T-helper 1 cell treated with Interleukin-12 subunit alpha and Interleukin-12 subunit beta and Interleukin-4 antibody, amounts not matched to agents 30 ng/mL and 1 ng/mL, for 36 hours (primary cell): ENCODE measurements around the gene MAP4K2. TPM values are rescaled to one million over a fixed set of nuclear protein-coding genes. Genes with fewer than 3 reads are reported as not detected.

ENCODE experiments used
- intact Hi-C: fragments of 100-400 bp; cut with micrococcal nuclease; formaldehyde crosslinking; loops from one replicate; pipeline ENCODE4 v1.15.1; 2024
- total RNA-seq: library from RNA; stranded (reverse); gene quantifications from 2 replicates; pipeline ENCODE4 v1.2.3, GENCODE V29; 2022

The MAP4K2 gene
- total RNA-seq, 1 donor from 2014 or later: 80.7 TPM

DNA sequence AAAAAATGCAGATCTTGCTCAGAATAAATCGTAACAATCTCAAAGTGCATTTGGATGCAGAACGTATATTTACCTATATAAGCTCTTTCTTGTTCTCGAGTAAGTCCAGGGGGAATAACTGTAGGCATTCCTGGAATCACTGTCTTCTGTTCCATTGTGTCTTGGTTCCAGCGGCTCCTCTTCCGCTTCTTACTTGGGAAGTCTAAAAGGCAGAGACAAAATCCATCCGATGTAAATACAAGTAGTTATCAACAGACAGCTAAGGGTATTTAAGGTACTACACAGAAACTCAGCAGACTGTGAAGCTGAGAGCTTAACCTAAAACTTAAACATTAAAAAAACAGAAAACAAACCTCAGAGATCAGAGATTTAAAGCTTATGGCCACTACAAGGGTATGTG is 26.6 kb downstream of the MAP4K2 start:
- intact Hi-C loops: loop anchor here (2.0 kb wide), 1 partner anchor 14 kb away; no protein-coding TSS in a partner anchor

DNA sequence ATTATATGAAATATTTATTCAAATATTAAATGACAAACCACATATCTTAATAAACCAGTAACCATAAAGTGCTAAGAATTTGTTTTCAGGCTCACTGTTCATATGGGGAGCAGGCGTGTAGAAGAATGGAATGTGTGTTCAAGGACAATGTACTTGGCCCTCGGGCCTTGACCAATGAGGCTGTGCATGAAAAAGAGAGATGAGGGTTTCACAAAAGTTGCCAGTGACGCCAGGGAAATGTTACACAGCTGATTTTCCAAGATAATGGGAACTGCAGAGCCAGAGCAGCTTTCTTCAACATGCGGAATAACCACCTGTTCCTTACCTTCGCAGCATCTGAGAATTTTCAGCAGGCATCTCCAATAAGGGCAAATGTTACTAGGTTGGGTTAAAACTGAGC is 28.9 kb downstream of the MAP4K2 start:
- intact Hi-C loops: no loop called here

DNA sequence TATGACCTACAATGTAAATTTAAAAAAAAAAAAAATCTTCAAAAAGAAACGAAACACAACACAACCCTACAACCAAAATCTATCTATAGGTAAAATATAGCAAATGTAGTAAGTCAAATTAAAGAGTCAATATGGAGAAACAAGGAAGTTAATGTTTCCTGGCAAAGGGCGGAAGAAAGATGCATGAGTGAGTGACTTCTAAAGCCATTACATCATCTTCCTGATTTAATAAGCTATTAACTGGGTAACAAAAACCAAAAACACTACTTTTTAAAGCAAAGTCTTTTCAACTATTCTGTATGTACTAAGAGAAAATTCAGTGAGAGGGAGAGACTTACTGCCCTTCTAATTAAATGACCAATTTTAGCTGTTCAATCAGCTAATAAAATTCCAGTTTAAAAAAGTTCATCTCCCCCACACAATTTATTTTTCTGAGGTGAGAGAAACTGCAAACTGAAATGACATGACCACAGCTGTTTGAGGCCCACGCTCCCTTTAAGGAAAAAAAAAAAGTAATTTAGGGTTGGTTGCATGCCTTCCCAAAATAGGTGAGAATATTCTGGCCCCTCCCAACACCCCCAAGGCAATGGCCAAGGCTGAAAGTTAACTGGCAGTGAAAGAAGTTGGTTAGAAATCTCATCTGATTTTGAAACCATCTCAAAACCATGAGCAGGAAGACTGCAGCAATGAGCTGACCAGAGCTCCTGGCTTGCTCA is 30.6 kb downstream of the MAP4K2 start:
- intact Hi-C loops: no loop called here

DNA sequence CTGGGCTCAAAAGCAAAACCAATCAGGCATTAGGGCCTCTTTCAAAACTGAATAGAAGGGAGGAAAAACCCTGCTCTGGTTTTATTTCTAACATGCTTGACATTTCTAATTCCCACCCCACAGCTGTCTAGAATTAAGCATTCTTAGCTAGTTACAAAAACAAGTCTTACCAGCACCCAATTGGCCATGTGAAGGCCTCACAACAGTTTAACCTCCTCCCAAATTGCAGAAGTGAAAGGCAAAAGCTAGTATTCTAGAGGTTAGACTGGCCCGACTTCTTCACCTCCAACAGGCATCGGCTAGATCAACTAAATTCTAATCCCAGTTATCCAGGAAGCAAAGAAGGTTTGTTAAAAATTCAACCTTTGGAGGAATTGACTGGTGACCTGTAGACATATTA is 31.2 kb downstream of the MAP4K2 start:
- intact Hi-C loops: no loop called here

DNA sequence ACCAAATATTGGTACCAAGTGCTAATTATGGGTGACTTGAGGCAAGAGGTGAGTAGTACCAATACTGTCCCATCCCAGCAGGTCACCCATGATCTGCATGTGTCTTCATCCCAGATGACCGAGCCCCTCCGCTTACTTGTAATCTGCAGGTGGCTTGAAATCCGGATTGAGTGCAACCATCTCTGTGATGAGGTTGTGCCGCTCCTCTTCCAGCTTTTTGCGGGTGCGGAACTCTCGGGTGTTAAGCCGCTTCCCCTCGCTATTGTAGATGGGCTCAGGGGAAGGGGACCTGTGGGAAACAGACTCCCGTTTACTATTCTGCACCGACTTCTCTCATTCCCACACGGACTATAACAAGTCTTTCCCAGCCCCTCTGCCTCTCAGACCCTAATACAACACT is 32.9 kb downstream of the MAP4K2 start:
- intact Hi-C loops: no loop called here

DNA sequence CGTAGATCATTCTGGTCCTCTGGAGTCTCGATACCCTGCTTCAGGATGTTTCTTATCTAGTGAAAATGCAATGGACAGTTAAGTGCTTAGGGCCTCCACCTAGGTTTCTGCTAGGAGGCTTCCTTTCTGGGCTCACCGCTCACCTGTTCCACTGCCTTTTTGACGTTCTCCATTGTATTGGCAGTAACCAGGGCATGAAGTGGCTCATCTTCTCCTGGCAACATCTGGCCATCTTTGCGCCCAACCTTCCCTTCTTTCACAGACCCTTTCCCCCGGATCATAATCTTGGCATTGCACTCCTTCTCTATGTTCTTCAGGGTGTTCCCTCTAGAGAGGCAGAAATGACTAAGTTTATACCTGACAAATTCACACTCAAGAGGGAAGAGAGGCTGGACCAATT is 33.7 kb downstream of the MAP4K2 start:
- intact Hi-C loops: loop anchor here (2.0 kb wide), 1 partner anchor 80 kb away; no protein-coding TSS in a partner anchor

DNA sequence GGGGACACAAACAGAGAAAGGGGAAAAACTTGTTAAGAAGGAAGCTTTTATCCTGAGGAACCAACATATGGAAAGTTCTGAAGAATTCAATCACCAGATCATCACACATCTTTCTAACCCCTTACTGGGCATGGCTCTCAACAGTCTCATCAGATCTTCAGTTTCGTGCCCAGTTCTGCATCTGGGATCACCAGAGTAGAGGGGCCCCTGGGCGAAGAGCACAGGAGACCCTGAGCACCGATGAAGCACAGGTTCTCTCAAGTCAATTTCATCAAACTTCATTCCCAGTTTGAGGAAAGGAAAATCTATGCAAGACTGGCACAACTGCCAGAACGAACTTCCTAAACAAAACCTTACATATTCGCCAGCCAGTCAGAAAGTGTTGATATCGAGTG is 34.7 kb downstream of the MAP4K2 start:
- intact Hi-C loops: loop anchor here (2.0 kb wide), 1 partner anchor 79 kb away; no protein-coding TSS in a partner anchor

DNA sequence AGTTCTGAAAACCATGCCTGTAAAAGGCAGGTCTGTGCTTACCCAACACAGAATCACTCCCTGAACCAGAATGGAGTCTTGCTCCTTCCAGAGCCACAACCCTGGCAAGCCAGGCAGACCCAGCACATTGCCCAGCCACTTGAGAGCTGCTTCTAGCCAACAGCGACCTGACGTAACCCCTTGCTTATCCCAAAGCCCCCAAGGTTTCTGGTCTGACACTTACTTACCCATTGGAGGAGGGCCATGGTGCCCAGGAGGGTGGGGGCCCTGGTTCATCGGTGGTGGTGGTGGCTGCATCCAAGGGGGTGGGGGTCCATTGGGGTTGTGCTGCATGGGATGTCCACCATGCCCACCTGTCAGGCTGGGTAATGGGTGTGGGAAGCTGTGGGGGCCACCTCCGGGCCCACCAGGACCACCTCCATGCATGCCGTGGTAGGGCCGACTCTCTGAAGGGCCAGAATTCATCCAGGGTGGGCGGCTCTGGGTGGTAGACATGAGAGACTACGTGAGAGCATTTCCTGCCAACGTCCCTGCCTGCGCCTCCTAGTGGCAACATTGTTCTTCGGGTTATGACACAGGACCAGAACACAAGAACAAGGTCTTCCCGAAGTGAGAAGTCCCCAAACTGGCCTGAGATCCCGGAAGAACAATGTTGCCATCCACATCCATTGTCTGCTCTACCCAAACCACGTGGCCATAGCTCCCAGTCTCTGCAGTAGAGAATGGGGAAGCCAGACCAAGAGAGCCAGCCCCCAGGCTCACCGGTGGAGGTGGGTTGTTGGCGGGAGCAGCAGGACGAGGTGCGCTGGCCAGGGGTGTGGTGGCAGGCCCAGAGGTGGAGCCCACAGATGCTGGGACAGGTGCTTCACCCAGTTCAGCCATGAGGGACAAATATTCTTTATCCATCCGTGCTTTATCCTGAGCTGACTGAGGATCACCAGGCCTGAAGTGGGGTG is 35.4 kb downstream of the MAP4K2 start:
- intact Hi-C loops: loop anchor here (1.0 to 2.0 kb wide), 3 partner anchors 10 to 79 kb away; no protein-coding TSS in a partner anchor

DNA sequence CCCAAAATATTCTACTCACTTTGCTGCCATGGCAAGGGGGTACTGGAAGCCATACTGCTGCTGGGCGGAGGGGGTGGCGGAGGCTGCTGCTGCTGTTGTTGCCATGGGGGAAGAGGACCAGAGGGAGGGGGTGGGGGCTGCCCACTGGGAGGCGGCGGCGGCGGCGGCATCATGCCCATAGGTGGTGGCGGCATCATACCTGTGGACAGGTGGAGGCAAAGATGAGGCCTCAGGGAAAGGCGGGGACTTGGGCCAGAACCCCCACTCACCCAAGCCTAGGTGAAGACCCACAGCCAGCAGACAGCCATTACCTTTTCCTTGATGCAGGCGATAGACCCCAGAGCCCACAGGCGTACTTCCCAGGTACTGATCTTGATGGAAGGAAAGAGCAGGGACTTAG is 36.1 kb downstream of the MAP4K2 start:
- intact Hi-C loops: loop anchor here (1.0 kb wide), 2 partner anchors 10 to 24 kb away; no protein-coding TSS in a partner anchor

DNA sequence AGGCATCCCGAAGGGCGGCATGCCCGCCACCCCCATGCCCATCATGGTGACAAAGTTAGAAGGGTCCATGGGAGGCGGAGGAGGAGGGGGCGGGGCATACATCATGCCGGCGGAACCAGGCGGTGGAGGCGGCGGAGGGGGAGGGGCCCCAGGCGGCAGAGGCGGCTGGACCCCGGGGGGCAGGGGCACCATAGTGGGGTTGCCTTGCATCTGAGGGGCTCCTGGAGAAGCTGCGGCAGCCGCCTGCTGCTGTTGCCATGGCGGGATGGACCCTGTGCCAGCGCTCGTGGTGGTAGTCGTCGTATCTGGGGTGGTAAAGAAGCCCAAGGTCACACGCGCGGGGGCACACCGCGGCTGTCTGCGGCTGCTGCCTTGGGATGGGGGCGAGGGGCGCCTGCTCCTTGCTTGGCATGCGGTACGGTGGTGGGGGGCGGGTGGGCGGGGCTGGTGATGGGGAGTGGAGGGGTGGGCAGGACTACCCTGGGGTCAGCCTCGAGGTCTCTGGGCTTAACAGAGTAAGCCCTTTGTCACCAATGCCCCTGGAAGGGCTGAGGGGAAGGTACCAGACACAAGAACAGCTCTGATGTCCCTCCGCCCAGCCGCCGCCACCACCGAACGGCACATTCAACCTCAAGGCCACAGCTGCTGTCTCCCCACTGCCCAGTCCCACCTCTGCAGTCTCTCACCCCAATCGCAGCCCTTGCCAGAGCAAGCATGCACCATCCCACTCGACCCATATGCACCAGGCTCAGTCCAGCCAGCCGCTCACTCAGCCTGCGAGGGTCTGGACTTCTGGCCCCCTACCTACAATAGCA is 37.0 kb downstream of the MAP4K2 start:
- intact Hi-C loops: no loop called here

DNA sequence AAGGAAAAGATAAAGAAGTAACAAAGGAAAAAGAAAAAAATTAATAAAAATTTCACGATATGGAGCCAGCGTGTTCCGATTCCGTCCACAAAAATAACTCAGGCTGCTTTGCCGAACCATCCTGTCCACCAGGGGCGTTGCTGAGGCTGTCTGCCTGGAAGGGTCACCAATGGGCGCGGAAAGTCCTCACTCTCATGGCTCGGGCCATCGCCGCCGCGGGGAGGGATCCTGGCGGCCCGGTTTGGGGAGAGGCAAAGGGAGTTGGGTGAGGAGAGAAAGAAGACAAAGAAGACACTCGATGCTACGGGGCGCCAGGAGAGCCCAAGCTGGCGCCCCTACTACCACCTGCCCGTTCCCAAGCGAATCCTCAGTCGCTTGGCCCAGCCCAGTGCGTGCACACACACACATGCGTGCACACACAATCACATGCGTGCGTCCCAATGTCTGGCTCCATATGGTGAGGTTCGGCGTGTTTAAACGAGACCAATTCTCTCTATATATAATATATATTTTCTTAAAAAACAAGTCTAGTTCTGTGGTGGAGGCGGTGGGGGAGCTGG is 37.6 kb downstream of the MAP4K2 start:
- intact Hi-C loops: no loop called here

DNA sequence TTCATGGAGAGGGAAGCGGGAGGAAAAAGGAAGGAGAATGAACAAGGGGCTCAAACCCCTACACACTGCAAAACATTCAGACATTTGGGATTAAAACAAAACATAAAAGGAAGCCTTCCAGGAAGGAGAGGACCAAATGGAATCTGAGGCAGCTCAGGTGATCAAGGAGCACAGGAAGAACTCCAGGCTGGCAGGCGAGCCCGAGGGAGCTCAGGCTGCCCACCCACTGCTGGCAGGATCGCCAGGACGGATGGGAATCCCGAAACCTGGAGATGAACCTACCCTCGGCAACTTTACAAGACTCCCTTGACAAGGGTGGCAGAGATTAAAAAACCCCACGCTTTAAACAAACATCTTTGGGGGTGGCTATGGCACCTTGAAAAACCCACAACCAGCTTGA is 38.3 kb downstream of the MAP4K2 start:
- intact Hi-C loops: loop anchor here (1.0 kb wide), 1 partner anchor 19 kb away; no protein-coding TSS in a partner anchor

DNA sequence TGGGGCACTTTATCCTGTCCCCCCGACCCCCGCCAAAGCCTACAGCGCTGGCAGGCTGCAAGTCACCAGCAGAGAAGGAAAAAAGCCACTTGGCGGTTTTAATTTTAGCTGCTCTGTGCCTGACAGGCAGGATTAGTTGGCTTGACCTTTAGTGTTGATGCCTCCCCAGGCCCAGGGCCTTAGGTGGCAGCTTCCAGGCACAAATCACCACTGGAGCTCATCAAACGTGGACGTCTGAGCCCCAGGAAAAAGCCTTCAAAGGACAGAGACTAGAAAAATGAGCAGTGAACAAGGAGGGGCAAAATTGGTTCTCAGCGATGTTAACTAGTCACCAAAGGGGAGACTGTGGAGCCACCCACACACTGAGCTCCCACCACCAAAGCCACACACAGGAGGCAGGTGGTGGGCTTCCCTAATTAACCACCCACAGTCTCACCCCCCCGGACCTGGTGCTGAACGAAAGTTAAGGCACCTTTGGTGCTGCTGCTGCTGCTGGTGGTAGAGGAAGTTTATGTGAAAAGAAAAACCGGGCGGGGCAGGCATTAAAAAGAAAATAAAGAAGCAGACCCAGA is 38.9 kb downstream of the MAP4K2 start:
- intact Hi-C loops: loop anchor here (1.0 kb wide), 1 partner anchor 19 kb away; no protein-coding TSS in a partner anchor

DNA sequence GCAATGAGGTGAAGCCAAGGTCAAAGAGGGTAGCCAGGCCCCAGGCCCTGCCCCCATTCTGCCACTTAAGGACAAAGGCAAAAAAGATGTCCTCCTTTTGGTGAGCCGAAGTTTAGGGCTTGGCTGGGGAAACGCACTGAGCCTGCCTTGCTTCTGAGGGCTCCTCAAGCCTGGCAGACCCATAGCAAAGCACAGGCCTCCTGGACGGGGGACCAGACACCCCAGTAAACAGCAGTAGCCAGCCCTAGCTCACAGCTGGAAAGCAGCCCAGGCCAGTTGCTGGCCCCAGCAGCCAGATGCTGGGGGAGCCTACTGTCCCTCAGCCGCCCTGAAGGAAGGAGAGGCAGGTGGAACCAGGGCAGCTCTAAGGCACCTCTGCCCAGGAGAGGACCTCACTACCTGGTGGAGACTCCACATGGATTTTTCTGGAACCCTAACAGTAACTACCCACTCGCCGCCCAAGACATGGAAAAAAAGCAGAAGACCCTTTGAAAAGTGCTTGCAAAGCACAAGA is 39.4 kb downstream of the MAP4K2 start:
- intact Hi-C loops: loop anchor here (1.0 to 2.0 kb wide), 2 partner anchors 13 to 18 kb away; no protein-coding TSS in a partner anchor

DNA sequence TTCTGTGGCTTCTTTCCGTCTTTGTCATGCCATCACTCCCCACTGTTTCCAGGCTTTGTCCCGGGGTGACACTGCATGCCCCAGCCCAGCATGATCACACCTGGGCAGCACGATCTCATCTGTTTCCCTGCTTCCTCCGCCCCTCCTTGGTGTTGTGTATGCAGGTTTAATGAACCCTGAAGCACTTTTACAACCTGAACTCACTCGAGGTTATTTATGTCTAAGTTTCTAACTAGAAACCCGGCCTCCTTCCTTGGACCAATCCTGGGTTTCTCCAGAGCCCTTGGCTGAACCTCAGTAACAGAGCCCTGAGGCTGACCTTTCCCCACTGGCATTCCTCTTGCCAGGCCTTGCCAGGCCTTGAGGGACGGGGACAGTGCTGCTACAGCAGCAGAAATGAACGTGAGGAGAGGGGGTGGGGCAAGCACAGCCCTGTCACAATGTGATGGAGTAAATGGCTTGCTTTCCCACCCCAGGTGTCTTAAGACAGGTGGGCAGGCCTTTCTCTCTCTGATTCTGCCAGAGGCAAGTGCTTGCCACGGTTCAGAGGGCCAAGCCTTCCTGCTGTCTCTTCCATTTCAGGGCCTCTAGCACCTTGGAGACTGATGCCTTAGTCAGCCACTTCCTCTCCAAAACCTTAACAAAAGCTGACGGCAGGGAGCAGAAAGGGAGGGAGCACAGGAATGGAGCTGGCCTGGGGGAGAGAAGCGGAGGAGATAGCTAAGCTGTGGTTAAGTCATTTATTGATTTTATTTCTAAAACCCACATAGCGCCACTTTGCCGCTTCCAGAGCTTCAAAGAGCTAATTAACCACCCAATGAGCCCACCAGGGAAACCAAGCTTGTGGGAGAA is 40.1 kb downstream of the MAP4K2 start:
- intact Hi-C loops: loop anchor here (2.0 kb wide), 1 partner anchor 14 kb away; no protein-coding TSS in a partner anchor

DNA sequence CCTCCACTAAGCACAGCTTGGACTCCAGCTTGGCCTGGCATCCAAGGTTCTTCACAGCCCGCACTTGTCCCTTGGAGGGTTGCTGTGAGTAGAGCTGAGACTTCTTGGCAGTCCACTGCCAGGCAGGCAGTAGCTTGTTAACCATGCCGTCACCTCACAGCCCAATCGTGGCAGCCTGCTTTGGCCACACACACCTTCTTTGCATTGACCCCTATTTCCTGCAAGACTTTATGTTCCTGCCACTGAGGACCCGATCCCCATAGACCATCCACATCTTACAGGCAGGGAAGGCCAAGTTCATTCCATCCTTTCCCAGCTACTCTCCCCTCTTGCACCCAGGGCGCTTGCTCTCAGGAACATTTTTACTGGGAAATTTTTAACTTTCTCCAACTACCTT is 40.7 kb downstream of the MAP4K2 start:
- intact Hi-C loops: loop anchor here (2.0 kb wide), 1 partner anchor 15 kb away; no protein-coding TSS in a partner anchor

DNA sequence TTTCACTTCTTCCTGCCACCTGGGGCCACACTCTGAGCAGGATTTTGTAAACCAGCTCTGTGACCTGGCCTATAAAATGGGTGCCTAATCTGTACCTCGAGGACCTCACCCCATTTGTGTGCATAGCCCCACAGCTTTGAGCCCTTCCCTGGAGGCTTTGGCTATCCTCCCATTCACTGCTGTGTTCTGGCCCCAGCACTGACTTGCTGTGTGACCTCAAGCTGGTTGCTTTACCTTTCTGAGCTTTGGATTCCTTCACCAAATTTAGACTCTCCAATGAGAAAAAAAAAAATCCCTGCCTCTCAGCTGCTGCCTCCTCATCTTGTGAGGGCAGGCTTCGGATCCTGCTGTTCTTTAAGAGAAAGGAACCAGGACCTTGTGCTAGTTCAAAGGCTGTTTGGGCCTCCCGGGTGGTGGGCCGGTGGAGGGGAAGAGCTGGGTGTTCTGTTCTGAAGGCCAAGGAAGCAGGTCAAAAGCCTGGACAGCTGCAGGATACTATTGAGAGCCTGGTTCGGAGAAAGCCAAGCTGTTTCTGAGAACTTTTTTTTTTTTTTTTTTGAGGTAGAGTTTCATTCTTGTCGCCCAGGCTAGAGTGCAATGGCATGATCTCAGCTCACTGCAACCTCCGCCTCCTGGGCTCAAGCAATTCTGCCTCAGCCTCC is 42.1 kb downstream of the MAP4K2 start:
- intact Hi-C loops: no loop called here
